CD4-positive, CD25-positive, alpha-beta regulatory T cell (primary cell): ENCODE data around the gene ITGB1BP1. TPM values are rescaled to one million over a fixed set of nuclear protein-coding genes. Genes with fewer than 3 reads are reported as not detected.

Experiments used
- ATAC-seq, 2 donors: fragments of 150-1000 bp; cut with Tn5 transposase; one replicate each; pipeline ENCODE4 v1.10.0; 2021; ENCODE audit warnings: low read depth in 2 of 2, moderate number of reproducible peaks in 2 of 2, moderate library complexity in 1 of 2
- DNase-seq, 3 donors: peaks; one replicate each; pipeline versions ENCODE4 v3.0.0 to v3.0.0-alpha.2; 2012 to 2022; ENCODE audit warnings: mixed read lengths in 1 of 3
- H3K27ac ChIP-seq: one replicate; pipeline ENCODE4 v1.7.0; 2013; ENCODE audit warnings: mild to moderate bottlenecking, low read length; ENCODE audit not compliant: insufficient read depth, poor library complexity, severe bottlenecking
- H3K27me3 ChIP-seq: one replicate; pipeline ENCODE4 v1.7.0; 2013; ENCODE audit warnings: low read length; ENCODE audit not compliant: control insufficient read depth, insufficient read depth
- H3K36me3 ChIP-seq: one replicate; pipeline ENCODE4 v1.7.0; 2013; ENCODE audit warnings: mild to moderate bottlenecking, low read length, moderate library complexity; ENCODE audit not compliant: control insufficient read depth, insufficient read depth
- H3K4me1 ChIP-seq: 2 replicates; pipeline ENCODE4 v1.7.0; 2013; ENCODE audit warnings: mild to moderate bottlenecking, low read length; ENCODE audit not compliant: insufficient read depth, control insufficient read depth, poor library complexity, severe bottlenecking
- H3K4me3 ChIP-seq: one replicate; pipeline ENCODE4 v1.7.0; 2013; ENCODE audit warnings: low read depth, mild to moderate bottlenecking, low read length, moderate library complexity
- H3K9me3 ChIP-seq, 2 experiments: 1 replicate in 1 of 2; 2 replicates in 1 of 2; pipeline ENCODE4 v1.7.0; 2013; ENCODE audit warnings: low read length in 2 of 2, mild to moderate bottlenecking in 1 of 2, moderate library complexity in 1 of 2; ENCODE audit not compliant: control insufficient read depth in 2 of 2
- H3K27ac Mint-ChIP-seq, 3 donors: one replicate each; pipeline ENCODE4 v1.8.0; 2020 to 2022; ENCODE audit warnings: mild to moderate bottlenecking in 3 of 3, mixed read lengths in 3 of 3, moderate library complexity in 2 of 3
- H3K27me3 Mint-ChIP-seq: one replicate; pipeline ENCODE4 v1.8.0; 2022; ENCODE audit warnings: mild to moderate bottlenecking, mixed read lengths
- H3K36me3 Mint-ChIP-seq: one replicate; pipeline ENCODE4 v1.8.0; 2020; ENCODE audit warnings: mixed read lengths
- H3K4me1 Mint-ChIP-seq, 4 donors: one replicate each; pipeline ENCODE4 v1.8.0; 2020 to 2022; ENCODE audit warnings: mixed read lengths in 4 of 4, mild to moderate bottlenecking in 1 of 4
- H3K4me3 Mint-ChIP-seq, 4 donors: one replicate each; pipeline ENCODE4 v1.8.0; 2020 to 2022; ENCODE audit warnings: mild to moderate bottlenecking in 4 of 4, mixed read lengths in 4 of 4, moderate library complexity in 3 of 4
- H3K9me3 Mint-ChIP-seq, 7 donors: one replicate each; pipeline ENCODE4 v1.8.0; 2020 to 2022; ENCODE audit warnings: mixed read lengths in 7 of 7, mild to moderate bottlenecking in 3 of 7, moderate library complexity in 2 of 7
- polyA plus RNA-seq, 4 donors: library from polyadenylated mRNA; unstranded; fragments of 300-500 nt; fragmentation: Illumina TruSeq; gene quantifications; one replicate each; pipeline ENCODE4 v1.2.3, GENCODE V29; 2021
- total RNA-seq: library from RNA; stranded (reverse); gene quantifications from one replicate; pipeline ENCODE4 v1.2.3, GENCODE V29; 2022

Gene ITGB1BP1
- total and polyA plus RNA-seq, 5 donors from 2014 or later, result 65.3 to 199 (median 166) TPM

DNA sequence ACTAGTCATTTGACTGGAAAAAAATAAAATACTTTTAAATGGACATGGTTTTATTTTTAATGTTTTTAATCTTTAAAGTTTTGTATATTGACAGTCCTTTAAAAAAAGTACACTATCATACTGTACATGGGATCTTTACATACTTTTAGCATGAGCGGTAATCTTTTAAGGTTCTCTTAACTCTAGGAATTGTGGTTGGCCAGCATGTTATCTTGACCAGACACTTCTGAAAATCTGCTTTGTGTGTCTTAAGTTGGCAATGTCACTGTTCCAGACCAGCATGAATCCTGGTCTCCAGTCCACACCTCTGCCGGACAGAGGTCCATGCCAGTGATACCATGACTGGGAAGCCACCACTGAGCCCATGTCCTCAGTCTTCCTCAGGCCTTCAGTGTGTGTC, 17.7 kb downstream of the ITGB1BP1 start:
- no peaks in the 10 kb centered on the region for H3K9me3 ChIP-seq
- H3K36me3 Mint-ChIP-seq, result peaks cover 18% of the 10 kb centered on the region
- H3K4me3 ChIP-seq, result no peak overlapping the region
- peaks cover 1% of the 10 kb centered on the region for H3K27me3 Mint-ChIP-seq
- no peaks in the 10 kb centered on the region for H3K27me3 ChIP-seq
- ATAC-seq, result no peak
- no peak overlapping the region for H3K27ac Mint-ChIP-seq
- peaks cover 0 to 2% (median 1%) of the 10 kb centered on the region in 4 donors for H3K4me1 Mint-ChIP-seq
- no peaks in the 10 kb centered on the region for H3K4me1 ChIP-seq
- no peaks in the 10 kb centered on the region for H3K9me3 Mint-ChIP-seq
- H3K4me3 Mint-ChIP-seq, result no peak overlapping the region
- no peak for DNase-seq
- no peak overlapping the region for H3K27ac ChIP-seq
- H3K36me3 ChIP-seq, result peaks cover 33% of the 10 kb centered on the region

DNA sequence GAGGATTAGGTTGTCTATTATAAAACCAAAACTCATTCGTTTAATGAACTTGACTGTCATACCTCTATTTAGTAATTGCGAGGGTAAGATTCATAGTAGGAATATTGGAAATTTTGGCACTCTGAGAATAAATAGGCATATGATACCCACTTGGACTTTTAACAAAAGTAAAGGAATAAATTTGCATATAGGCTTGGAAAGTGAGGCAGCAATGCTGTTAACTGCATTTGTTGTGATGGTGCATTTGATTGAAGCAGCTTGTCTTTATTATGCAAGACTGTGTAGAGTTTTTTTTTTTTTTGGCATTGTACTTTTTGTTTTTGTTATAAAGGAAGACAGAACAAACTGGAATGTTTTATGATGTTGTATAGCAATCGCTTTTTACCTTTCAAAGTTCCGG, 18.9 kb downstream of the ITGB1BP1 start:
- Mint-ChIP-seq H3K27me3 (peaks cover 4% of the 10 kb centered on the region), H3K4me1 (peaks cover 0 to 5% (median 4%) of the 10 kb centered on the region in 4 donors), H3K9me3 (no peaks in the 10 kb centered on the region), H3K36me3 (peaks cover 13% of the 10 kb centered on the region), H3K27ac (no peak overlapping the region), H3K4me3 (no peak overlapping the region)
- no peak for ATAC-seq
- Histone ChIP-seq H3K36me3 (peaks cover 28% of the 10 kb centered on the region), H3K27me3 (no peaks in the 10 kb centered on the region), H3K27ac (no peak overlapping the region), H3K9me3 (no peaks in the 10 kb centered on the region), H3K4me3 (no peak overlapping the region), H3K4me1 (no peaks in the 10 kb centered on the region)
- no peak for DNase-seq

DNA sequence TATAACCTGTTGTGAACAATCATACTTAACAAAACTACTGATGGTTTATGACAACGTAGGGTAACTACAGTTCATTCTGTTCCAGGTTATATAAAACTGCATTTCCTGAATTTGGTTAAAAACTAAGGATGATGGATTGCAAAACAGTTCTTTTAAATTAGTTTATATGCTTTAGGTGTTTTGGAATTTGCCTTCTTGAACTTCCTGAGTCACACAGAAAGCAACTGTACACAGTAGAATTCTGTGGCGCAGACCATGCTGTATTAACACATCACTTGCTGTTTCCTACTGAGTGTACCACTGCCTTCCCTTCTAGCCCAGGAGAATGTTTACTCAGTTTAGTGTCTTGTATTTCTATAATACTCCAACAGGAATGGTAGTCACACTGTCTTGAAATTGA, 19.4 kb downstream of the ITGB1BP1 start:
- H3K27ac Mint-ChIP-seq, result no peak overlapping the region
- Histone ChIP-seq H3K27ac (no peak overlapping the region), H3K27me3 (no peaks in the 10 kb centered on the region), H3K9me3 (no peaks in the 10 kb centered on the region), H3K4me3 (no peak overlapping the region), H3K4me1 (no peaks in the 10 kb centered on the region), H3K36me3 (peaks cover 24% of the 10 kb centered on the region)
- peaks cover 13% of the 10 kb centered on the region for H3K36me3 Mint-ChIP-seq
- ATAC-seq, result no peak
- H3K9me3 Mint-ChIP-seq, result no peaks in the 10 kb centered on the region
- peaks cover 4% of the 10 kb centered on the region for H3K27me3 Mint-ChIP-seq
- DNase-seq, result no peak
- H3K4me3 Mint-ChIP-seq, result no peak overlapping the region
- H3K4me1 Mint-ChIP-seq, result peaks cover 0 to 5% (median 4%) of the 10 kb centered on the region in 4 donors

DNA sequence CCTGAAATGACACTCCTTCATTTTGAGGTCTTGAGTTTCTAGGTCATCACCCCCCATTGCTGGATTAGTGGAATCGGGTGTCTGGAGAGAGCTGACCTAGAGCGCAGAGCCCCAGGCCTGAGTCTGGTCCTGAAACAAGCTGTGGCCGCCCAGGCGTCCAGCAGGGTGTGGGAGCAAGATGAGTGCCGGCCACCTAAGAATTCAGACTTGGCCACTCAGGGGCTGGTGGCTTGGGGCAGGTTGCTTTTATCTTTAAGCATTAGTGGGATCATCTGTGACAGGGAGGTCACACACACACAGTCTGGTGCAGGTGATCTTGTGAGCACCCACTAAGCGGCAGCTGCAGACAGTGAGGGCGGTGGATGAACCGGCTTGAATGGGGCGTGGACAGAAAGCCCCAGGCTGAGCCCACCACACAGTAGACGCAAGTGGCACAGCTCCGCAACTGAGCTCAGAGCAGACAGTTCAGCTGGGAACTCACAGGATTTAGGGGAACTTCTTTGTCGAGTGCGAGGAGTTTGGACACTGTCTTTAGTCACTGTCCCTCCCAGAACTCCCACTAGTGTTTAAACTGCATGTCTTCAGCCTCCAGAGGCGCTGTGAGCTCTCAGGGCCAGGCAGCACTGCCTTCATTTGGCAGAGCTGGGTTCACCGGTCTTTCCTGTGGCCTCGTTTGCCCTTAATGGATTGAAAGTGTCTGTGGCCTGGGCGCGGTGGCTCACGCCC, 21.5 kb downstream of the ITGB1BP1 start:
- no peak overlapping the region for H3K4me3 ChIP-seq
- H3K4me1 ChIP-seq, result no peaks in the 10 kb centered on the region
- no peak overlapping the region for H3K27ac Mint-ChIP-seq
- H3K27me3 ChIP-seq, result no peaks in the 10 kb centered on the region
- peaks cover 4% of the 10 kb centered on the region for H3K27me3 Mint-ChIP-seq
- no peak for ATAC-seq
- H3K9me3 Mint-ChIP-seq, result no peaks in the 10 kb centered on the region
- no peak for DNase-seq
- H3K4me1 Mint-ChIP-seq, result peaks cover 0 to 5% (median 4%) of the 10 kb centered on the region in 4 donors
- no peaks in the 10 kb centered on the region for H3K9me3 ChIP-seq
- H3K36me3 Mint-ChIP-seq, result peaks cover 6% of the 10 kb centered on the region
- no peak overlapping the region for H3K4me3 Mint-ChIP-seq
- H3K27ac ChIP-seq, result no peak overlapping the region
- peaks cover 5% of the 10 kb centered on the region for H3K36me3 ChIP-seq

DNA sequence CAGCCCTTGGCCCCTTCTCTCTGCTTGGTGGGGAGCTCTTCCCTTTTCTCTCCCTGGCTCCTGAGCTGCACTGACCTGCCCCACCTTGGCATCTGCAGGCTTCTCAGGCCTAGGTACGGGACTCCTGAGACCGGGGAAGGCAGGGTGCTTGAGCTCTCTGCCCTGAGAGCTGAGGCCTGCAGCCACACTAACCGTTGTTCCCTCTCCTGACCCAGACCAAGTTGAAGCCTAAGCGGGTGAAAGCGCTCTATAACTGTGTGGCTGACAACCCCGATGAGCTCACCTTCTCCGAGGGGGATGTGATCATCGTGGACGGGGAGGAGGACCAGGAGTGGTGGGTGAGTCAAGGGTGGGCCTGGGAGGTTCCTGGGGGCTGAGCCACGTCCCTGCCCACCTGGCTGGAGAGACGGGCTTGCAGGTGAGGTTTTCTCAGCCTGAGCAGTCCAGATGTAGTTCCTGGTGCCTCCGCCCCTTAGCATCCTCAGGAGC, 22.2 kb downstream of the ITGB1BP1 start:
- no peak for DNase-seq
- ATAC-seq, result no peak
- H3K36me3 Mint-ChIP-seq, result peaks cover 6% of the 10 kb centered on the region
- Histone ChIP-seq H3K36me3 (no peaks in the 10 kb centered on the region), H3K4me1 (no peaks in the 10 kb centered on the region), H3K27me3 (no peaks in the 10 kb centered on the region), H3K4me3 (no peak overlapping the region), H3K9me3 (no peaks in the 10 kb centered on the region), H3K27ac (no peak overlapping the region)
- H3K4me3 Mint-ChIP-seq, result no peak overlapping the region
- no peak overlapping the region for H3K27ac Mint-ChIP-seq
- H3K27me3 Mint-ChIP-seq, result peaks cover 4% of the 10 kb centered on the region
- H3K9me3 Mint-ChIP-seq, result no peaks in the 10 kb centered on the region
- H3K4me1 Mint-ChIP-seq, result peaks cover 0 to 5% (median 4%) of the 10 kb centered on the region in 4 donors

DNA sequence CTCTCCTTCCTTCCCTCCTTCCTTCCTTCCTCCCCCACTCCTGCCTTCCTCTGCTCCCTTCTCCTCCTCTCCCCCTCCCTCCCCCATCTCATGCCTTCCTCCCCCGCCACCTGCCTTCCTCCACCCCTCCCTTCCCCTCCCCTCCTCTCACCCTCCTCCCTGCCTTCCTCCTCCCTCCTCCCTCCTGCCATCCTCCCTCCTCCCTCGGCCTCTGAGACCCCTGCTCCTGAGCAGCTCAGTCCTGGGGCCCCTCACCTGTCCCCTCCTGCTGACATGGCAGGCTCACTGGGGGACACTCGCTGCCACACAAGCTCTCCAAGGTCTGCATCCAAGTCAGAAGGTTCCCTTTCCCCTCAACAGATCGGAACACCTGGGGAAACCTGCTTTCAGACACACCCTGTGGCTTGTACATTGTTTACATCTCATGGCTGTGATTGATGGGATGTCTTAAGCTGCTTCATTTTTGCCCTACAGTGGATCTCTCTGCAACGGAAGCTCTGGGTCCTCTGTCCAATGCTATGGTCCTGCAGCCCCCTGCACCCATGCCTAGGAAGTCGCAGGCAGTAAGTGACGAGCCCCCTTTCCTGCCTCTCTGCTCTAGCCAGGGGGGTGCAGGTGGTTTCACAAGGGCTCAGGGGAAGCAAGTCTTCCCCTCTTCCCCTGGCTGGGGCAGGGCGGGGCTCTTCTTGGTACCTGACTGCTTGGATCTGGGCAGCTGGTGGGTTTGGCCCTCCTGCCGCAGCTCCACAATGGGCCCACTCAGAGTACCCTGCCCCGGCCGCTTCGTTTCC, 22.9 kb downstream of the ITGB1BP1 start:
- Histone ChIP-seq H3K4me1 (no peaks in the 10 kb centered on the region), H3K36me3 (no peaks in the 10 kb centered on the region), H3K27ac (no peak overlapping the region), H3K9me3 (no peaks in the 10 kb centered on the region), H3K4me3 (no peak overlapping the region), H3K27me3 (no peaks in the 10 kb centered on the region)
- Mint-ChIP-seq H3K27ac (no peak overlapping the region), H3K4me3 (no peak overlapping the region), H3K9me3 (no peaks in the 10 kb centered on the region), H3K36me3 (peaks cover 6% of the 10 kb centered on the region), H3K27me3 (peaks cover 4% of the 10 kb centered on the region), H3K4me1 (peaks cover 0 to 5% (median 4%) of the 10 kb centered on the region in 4 donors)
- ATAC-seq (no peak), DNase-seq (no peak)

DNA sequence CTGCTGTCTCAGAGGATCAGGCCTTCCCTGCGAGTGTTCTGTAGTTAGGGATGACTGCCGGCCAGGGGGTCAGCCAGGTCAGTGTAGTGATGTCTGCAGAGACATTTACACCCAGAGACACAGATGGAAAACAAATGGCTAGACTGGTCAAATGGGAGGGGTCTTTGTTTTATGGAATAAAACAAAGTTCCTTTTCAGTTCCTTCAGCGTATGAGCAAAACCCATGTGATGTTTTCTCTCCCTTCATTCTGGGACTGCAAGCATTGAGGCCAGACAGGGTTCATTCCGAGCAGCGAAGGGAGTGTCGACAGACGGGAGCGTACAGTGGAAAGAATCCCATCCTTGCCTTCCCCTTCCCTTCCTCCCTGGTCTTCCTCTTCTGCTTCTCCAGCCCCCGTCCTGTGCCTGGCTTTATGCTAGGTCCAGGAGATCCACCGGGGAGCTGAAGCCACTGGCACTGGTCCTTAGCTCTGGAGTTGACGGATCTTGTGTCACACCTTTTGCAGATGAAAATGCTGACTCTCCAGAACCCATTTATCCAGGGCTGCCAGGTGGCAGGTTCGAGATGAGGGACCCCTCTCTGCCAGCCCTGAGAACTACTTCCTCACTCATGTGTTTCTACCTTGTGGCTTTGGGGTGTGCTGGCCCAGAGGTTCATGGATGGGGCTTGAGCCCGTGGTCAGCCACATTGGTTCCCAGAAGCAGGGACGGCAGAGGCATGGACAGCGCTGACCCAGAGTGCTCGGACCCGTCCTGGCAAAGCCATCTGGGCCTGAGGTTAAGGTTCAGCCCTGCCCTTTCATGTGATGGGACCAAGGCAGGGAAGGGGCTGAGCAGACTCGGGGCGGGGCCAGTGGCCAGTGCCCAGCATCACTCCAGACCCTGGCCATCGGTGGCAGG, 24.2 kb downstream of the ITGB1BP1 start:
- Mint-ChIP-seq H3K27ac (no peak overlapping the region), H3K4me3 (no peak overlapping the region), H3K4me1 (peaks cover 0 to 10% (median 4%) of the 10 kb centered on the region in 4 donors), H3K36me3 (peaks cover 6% of the 10 kb centered on the region), H3K9me3 (no peaks in the 10 kb centered on the region), H3K27me3 (peaks cover 4% of the 10 kb centered on the region)
- Histone ChIP-seq H3K4me3 (no peak overlapping the region), H3K9me3 (no peaks in the 10 kb centered on the region), H3K36me3 (no peaks in the 10 kb centered on the region), H3K27me3 (no peaks in the 10 kb centered on the region), H3K4me1 (no peaks in the 10 kb centered on the region), H3K27ac (no peak overlapping the region)
- ATAC-seq (no peak), DNase-seq (no peak)
